Neural progenitor cell (in vitro differentiated cells): ENCODE measurements around the gene HLTF. TPM values are rescaled to one million over a fixed set of nuclear protein-coding genes. Genes with fewer than 3 reads are reported as not detected.

ENCODE experiments used
- DNase-seq: peaks from one replicate; pipeline ENCODE4 v3.0.0-alpha.2; 2016; ENCODE audit warnings: low spot score
- H2AFZ ChIP-seq: fragments of 200-600 bp; sonication (generic); replicated peaks from 2 replicates; pipeline ENCODE4 v1.6.1; 2016; ENCODE audit warnings: antibody characterized with exemption
- H3F3A ChIP-seq: fragments of 200-600 bp; sonication (generic); 2 replicates; pipeline ENCODE4 v1.6.1; 2016; ENCODE audit warnings: antibody characterized with exemption, low read depth
- H3K27ac ChIP-seq: fragments of 200-600 bp; sonication (generic); 2 replicates; pipeline ENCODE4 v1.5.1; 2016; ENCODE audit warnings: mild to moderate bottlenecking
- H3K27me3 ChIP-seq: fragments of 200-600 bp; sonication (generic); 2 replicates; pipeline ENCODE4 v1.6.1; 2016; ENCODE audit warnings: mild to moderate bottlenecking, moderate library complexity
- H3K36me3 ChIP-seq: fragments of 200-600 bp; sonication (generic); 2 replicates; pipeline ENCODE4 v1.5.1; 2016
- H3K4me1 ChIP-seq: fragments of 200-600 bp; sonication (generic); 2 replicates; pipeline ENCODE4 v1.6.1; 2016; ENCODE audit warnings: mixed run types
- H3K4me2 ChIP-seq: fragments of 200-600 bp; sonication (generic); 2 replicates; pipeline ENCODE4 v1.6.1; 2016
- H3K4me3 ChIP-seq: fragments of 200-600 bp; sonication (generic); 2 replicates; pipeline ENCODE4 v1.5.1; 2016
- H3K79me2 ChIP-seq: fragments of 200-600 bp; sonication (generic); 2 replicates; pipeline ENCODE4 v1.6.1; 2016; ENCODE audit warnings: low read depth
- H3K9ac ChIP-seq: fragments of 200-600 bp; sonication (generic); 2 replicates; pipeline ENCODE4 v1.6.1; 2016
- H3K9me3 ChIP-seq: fragments of 200-600 bp; sonication (generic); 2 replicates; pipeline ENCODE4 v1.5.1; 2016; ENCODE audit warnings: low read depth
- H4K20me1 ChIP-seq: fragments of 200-600 bp; sonication (generic); 2 replicates; pipeline ENCODE4 v1.6.1; 2016; ENCODE audit warnings: low read depth
- H3K27ac Mint-ChIP-seq: 3 replicates; pipeline ENCODE4 v1.8.0; 2021; ENCODE audit warnings: mixed read lengths
- H3K27me3 Mint-ChIP-seq: 2 replicates; pipeline ENCODE4 v1.8.0; 2022; ENCODE audit warnings: low read depth, mild to moderate bottlenecking, inconsistent platforms, moderate library complexity, mixed read lengths; ENCODE audit not compliant: insufficient read depth
- H3K36me3 Mint-ChIP-seq: 3 replicates; pipeline ENCODE4 v1.8.0; 2021; ENCODE audit warnings: mixed read lengths
- H3K4me1 Mint-ChIP-seq: 3 replicates; pipeline ENCODE4 v1.8.0; 2021; ENCODE audit warnings: mixed read lengths
- H3K4me3 Mint-ChIP-seq: 3 replicates; pipeline ENCODE4 v1.8.0; 2021; ENCODE audit warnings: mild to moderate bottlenecking, moderate library complexity, mixed read lengths
- H3K9me3 Mint-ChIP-seq: 3 replicates; pipeline ENCODE4 v1.8.0; 2020; ENCODE audit warnings: mixed read lengths
- CTCF ChIP-seq: fragments of 200-600 bp; sonication (generic); IDR thresholded peaks from 2 replicates; pipeline ENCODE4 v1.5.1; 2017; ENCODE audit warnings: antibody characterized with exemption, mild to moderate bottlenecking
- EZH2 ChIP-seq: fragments of 200-600 bp; sonication (generic); IDR thresholded peaks from 2 replicates; pipeline ENCODE4 v1.6.1; 2017; ENCODE audit warnings: antibody characterized with exemption, mild to moderate bottlenecking, moderate library complexity
- EZH2phosphoT487 ChIP-seq: fragments of 200-600 bp; sonication (generic); IDR thresholded peaks from 2 replicates; pipeline ENCODE4 v1.6.1; 2017; ENCODE audit warnings: antibody characterized with exemption
- total RNA-seq: library from RNA; depleted of rRNA; stranded (reverse); fragments of >200 nt; gene quantifications from 2 replicates; pipeline ENCODE4 v1.2.3, GENCODE V29; 2015; ENCODE audit warnings: low replicate concordance

The HLTF gene
- total RNA-seq, 1 donor from 2014 or later, result 76.1 TPM

- no peak overlapping the region for H3K4me2 ChIP-seq
- H3K4me1 Mint-ChIP-seq, result no peaks in the 10 kb centered on the region
- H3K27me3 Mint-ChIP-seq, result no peaks in the 10 kb centered on the region
- H3K9ac ChIP-seq, result no peak overlapping the region
- H2AFZ ChIP-seq, result no peak overlapping the region
- no peaks in the 10 kb centered on the region for H3K4me1 ChIP-seq
- no peak for TF ChIP-seq EZH2
- no peak for TF ChIP-seq CTCF
- no peak overlapping the region for H3K27ac ChIP-seq
- no peak overlapping the region for H3K4me3 Mint-ChIP-seq
- H3K36me3 ChIP-seq, result no peaks in the 10 kb centered on the region
- peaks cover 35% of the 10 kb centered on the region for H3K36me3 Mint-ChIP-seq
- H3K27me3 ChIP-seq, result no peaks in the 10 kb centered on the region
- peaks cover 4% of the 10 kb centered on the region for H3K9me3 ChIP-seq
- no peak overlapping the region for H3K4me3 ChIP-seq
- H3K9me3 Mint-ChIP-seq, result peaks cover 17% of the 10 kb centered on the region
- no peaks in the 10 kb centered on the region for H4K20me1 ChIP-seq
- no peak for DNase-seq
- no peak overlapping the region for H3K27ac Mint-ChIP-seq
- no peaks in the 10 kb centered on the region for H3K79me2 ChIP-seq
- no peaks in the 10 kb centered on the region for H3F3A ChIP-seq
These were observed 62.4 kb downstream of the HLTF start for GRCh38 chr3:149023951-149024350.

DNA sequence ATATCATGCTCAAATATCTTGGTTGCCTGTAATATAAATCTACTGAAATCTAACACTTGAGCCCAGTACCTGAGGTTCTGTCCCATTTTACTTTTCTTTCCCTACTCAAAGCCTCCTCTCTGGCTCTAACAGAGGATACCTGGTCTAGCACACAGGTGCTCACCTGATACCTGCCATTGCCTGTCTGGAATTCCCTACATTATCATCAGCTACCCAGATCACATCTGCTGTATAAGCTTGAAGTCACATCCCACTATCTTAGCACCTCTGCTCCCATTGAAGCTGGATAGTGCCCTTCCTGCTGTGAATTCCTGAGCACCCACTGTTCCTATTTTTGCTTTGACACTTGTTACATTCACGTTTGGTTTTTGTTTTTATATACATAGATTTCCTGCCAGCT lies 64.5 kb downstream of the HLTF start:
- no peak for DNase-seq
- no peak overlapping the region for H3K4me3 ChIP-seq
- Mint-ChIP-seq H3K27ac (no peak overlapping the region), H3K9me3 (peaks cover 17% of the 10 kb centered on the region), H3K27me3 (peaks cover 3% of the 10 kb centered on the region), H3K4me1 (no peaks in the 10 kb centered on the region), H3K36me3 (peaks cover 27% of the 10 kb centered on the region), H3K4me3 (no peak overlapping the region)
- H3K9me3 ChIP-seq, result peaks cover 4% of the 10 kb centered on the region
- no peaks in the 10 kb centered on the region for H3F3A ChIP-seq
- no peaks in the 10 kb centered on the region for H3K27me3 ChIP-seq
- H2AFZ ChIP-seq, result no peak overlapping the region
- H3K27ac ChIP-seq, result no peak overlapping the region
- no peaks in the 10 kb centered on the region for H4K20me1 ChIP-seq
- H3K4me1 ChIP-seq, result no peaks in the 10 kb centered on the region
- no peaks in the 10 kb centered on the region for H3K79me2 ChIP-seq
- TF ChIP-seq EZH2phosphoT487 (no peak), EZH2 (no peak), CTCF (no peak)
- H3K36me3 ChIP-seq, result no peaks in the 10 kb centered on the region
- H3K4me2 ChIP-seq, result no peak overlapping the region
- H3K9ac ChIP-seq, result no peak overlapping the region

- no peak overlapping the region for H3K4me3 ChIP-seq
- Mint-ChIP-seq H3K9me3 (peaks cover 10% of the 10 kb centered on the region), H3K4me3 (no peak overlapping the region), H3K4me1 (no peaks in the 10 kb centered on the region), H3K36me3 (peaks cover 21% of the 10 kb centered on the region), H3K27ac (no peak overlapping the region), H3K27me3 (peaks cover 3% of the 10 kb centered on the region)
- no peak for DNase-seq
- no peaks in the 10 kb centered on the region for H3K79me2 ChIP-seq
- peaks cover 4% of the 10 kb centered on the region for H3K9me3 ChIP-seq
- H4K20me1 ChIP-seq, result no peaks in the 10 kb centered on the region
- H3K27me3 ChIP-seq, result no peaks in the 10 kb centered on the region
- TF ChIP-seq EZH2 (no peak), CTCF (no peak), EZH2phosphoT487 (no peak)
- no peaks in the 10 kb centered on the region for H3F3A ChIP-seq
- no peak overlapping the region for H3K9ac ChIP-seq
- no peaks in the 10 kb centered on the region for H3K36me3 ChIP-seq
- H3K4me1 ChIP-seq, result no peaks in the 10 kb centered on the region
- H2AFZ ChIP-seq, result no peak overlapping the region
- no peak overlapping the region for H3K4me2 ChIP-seq
- no peak overlapping the region for H3K27ac ChIP-seq
These were observed 65.5 kb downstream of the HLTF start for GRCh38 chr3:149020839-149021252.
